Stimulated activated CD4-positive, alpha-beta T cell treated with anti-CD3 and anti-CD28 coated beads, Interleukin-4, amount 100 ng/mL, for 1 hour (primary cell): ENCODE results near the gene CHRNB2.

Experiments used
- DNase-seq: peaks from one replicate; pipeline ENCODE4 v3.0.0-alpha.2; 2020

Gene CHRNB2

DNA sequence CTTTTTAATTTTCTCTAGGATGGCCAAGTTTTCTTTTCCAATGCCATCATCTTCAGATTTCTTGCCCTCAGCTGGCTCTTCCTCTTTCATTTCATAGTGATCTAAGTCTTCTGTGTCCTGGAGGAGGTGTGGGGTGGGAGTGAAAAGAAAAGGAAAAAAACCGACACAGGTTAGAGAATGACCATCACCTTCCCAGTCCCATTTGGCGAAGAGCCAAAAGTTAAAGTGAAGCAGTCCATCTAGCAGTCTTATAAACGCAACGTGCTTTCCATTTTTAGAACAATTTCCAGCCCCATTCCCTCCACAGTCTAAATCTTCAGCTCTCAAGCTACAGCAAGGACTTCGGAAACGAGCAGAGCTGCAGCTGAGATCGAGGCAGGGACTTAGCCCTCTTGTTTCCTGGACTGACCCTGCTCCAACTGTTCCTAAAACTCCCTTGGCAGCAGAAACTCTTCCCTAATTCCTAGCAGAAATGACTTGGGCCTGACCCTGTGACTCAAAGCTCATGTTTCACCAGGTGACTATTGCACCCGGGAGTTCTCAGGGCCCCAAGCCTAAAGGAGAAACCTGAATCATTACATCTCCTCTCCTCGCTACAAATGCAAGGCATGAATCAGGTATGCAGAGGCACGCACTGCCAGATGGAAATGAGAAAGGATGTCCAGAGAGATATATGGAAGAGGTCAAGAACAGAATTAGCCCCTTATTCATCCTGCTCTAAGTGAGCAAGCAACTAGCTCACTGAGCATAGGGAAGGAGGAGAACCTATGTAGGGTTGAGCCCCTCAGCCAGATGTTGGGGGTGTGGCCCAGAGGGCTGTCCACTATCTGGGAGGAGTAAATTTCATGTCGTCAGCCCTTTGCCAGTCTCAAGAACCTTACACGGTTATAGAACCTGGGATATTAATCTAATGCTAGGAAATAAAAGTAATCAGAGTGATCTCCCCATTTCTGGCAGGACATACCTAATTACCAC, 14.2 kb upstream of the CHRNB2 start:
- no peak for DNase-seq

DNA sequence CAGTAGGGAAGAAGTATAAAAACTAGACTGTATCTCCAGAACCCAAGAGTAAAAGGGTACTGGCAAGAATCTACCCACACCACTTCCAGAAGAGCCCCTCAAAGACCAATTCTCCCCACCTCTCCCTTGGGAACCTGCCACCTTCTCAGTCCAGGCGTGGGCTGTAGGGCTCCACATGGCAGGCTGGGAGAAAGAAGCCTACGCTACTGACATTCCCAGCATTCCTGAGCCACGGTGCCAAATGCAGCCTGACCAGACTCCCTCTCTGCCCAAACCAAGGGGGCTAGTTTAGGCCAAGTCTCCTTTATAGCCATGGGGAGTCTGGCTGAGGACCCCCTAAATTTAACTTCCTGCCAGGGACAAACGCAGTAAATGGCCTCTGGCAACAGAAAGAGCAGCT, 11.2 kb upstream of the CHRNB2 start:
- DNase-seq, result no peak

DNA sequence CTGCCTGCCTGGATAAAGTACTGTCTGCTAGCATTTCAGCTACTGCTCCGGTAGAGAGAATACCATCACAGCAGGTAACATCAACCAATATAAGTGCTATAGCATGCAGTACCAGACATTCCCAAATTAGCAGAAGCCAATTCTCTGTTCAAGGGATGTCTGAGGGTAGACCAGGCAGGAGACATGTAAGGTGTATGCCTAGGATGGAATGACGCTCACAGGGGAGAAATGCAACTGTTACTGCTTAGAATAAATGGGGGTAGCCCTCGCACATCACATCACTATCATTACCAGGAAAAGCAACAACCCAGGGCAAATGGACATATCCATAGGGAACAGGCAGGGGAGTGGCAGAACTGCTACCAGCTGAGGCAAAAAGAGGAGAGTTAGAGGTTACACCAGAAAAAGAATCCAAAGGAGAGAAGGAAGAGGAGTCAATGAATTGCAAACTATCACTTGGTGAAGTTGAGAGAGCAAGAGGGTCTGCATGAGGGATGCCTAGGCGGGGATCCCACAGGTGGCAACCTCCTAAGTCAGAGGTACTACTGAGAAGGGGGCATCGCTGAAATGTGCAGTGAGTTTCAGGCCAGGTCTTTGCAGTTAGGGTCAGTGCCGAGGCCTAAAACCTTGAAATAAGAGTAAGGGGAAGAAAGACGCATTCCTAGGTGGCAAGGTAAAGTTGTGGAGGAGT, 10.2 kb upstream of the CHRNB2 start:
- DNase-seq, result no peak

DNA sequence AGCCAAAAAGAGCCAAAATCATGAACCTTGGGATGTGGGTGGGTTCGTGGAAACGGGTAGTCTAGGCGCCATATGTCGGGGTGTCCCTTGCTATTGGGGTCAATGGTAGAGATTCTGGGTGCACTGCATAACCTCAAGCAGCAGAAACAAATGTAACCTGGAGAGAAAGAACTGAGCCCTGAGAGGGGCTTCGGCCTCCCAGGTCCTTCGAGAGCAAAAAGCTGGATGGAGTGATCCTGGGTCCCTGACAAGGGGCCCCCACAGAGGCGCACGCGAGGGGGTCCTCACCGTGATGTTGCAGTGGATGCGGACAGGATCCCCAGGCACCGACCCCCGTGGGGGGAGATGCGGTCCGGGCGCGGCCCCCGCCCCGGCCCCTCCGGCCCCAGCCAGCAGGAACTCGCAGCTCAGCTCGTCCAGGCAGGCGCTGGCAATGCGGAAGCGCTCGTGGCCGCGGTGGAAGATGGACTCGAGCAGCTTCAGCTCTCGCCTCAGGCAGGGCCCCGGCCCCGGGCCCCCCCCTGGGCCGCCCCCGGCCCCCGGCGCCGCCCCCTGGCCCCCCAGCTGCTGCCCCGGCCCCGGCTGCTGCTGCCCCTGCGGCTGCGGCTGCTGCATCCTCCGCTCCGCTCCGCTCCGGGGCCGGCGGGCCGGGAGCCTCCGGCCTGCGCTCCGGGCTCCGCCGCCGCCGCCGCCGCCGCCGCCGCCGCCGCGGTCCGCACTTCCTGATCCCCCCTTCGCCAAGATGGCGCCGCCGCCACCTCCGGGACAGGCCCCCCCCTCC, 9.4 kb upstream of the CHRNB2 start, which contains the start of gene UBE2Q1:
Gene UBE2Q1, minus strand, starts transcription at position 724 of the 781 bp plus-strand sequence. Its CDS starts 109 bp downstream, at position 615.
- peak; percentile 28 for DNase-seq

DNA sequence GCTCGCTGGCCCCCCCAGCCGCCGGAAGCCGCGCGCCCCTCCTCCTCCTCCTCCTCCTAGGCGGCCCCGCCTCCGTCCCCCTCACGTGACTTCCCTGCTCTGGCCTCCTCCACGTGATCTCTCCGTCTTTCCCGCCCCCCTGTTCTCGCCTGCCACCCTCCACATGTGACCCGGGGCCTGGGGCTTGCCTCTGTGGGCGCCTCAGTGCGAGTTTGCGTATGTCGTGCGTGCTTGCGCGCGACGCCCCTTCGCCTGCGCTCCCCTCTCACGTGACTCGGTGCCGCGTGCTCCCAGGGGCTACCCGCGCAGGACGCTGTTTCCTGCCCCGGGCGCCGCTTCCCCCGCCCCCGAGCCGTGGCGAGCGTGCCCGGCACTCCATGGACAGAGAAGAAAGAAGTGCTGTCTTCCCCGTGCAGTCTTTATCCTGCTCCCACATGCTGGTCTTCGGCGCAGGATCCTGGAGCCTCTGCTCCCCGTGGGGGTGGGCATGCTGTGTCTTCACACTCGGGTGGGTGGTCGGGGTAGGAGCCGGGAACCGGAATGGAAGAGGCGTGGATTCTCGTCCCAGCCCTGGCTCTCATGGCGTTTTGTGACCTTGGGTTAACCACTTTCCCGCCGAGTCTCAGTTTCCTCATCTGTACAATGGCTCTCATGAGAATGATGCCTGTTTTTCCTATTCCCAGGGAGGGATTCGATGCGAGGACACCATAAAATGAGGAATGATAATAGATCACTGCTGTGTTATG, 8.7 kb upstream of the CHRNB2 start:
- DNase-seq, result peak; percentile 99

DNA sequence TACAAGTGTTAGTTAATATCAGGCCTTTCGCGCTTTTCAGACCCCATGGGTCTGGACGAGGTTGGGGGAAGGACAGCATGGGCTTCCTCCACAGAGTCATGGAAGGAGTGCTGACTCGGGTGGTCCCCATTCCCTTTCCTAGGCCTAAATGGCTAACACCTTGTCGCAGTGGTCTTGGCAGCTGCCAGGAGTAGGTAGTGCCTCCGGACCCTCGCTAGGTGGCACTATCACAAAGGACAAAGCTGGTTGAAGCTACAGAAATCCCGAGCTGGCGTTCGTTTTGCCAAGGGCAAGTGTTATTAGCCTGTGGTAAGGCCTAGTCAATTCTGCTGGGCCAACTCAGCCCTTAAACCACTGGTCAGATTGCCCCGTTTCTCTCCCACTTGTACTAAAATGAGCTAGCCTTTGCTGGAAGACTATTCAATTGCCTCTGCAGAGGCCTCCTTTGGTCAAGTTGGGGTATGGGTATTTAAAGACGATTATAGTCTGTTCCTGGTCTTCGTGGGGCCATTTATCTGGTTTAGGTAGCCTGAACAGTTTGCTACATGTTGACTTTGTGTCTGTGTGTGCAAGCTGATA, 8.0 kb upstream of the CHRNB2 start:
- peak; percentile 72 for DNase-seq

DNA sequence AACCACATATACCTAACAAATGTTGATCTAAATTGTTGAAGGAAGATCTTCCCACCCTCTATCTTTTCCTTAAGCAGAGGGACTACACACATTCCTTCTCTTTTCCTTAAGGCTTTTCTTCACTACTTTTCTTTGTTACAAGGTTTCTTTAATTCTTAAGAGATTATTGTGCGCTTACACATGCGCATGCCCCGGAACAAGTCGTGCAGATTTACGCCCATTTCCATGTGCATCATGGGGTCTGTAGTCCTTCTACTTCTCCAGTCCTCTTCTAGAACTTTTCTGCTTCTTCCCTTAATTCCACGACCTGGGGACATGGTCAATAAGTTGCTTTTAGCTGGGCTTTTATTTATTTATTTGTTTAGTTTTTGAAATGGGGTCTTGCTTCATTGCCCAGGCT, 1.7 kb upstream of the CHRNB2 start:
- no peak for DNase-seq

DNA sequence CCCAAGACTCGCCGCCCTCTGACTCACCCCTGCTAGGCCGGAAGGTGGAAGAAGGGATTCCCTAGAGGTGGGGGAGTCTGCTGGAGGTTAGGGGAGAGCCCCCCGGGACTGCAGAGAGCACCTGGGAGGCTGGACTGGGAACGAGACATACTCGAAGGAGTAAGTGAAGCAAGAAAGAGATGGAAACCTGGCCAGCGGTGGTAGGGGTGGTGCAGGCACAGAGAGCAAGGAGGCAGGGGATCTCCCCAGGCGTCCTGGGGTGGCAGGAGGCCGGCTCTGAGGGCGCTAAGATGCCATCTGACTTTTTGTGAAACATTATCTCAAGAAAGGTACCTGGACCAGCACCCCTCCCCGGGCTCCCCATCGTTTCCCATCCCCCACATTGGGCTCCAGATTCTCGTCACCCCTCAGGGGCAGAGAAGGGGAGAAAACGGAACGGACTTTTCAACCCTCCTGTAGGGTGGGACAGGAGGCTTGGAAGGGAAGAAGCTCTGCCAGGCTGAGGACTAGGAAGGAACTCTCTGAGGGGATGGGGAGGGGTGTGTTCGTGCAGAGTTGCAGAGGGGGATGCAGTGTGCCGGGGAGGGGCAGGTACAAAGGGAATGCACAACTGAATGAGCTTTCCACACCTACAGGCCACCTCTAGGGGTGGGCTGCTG, 708 bp downstream of the CHRNB2 start:
- DNase-seq, result no peak

DNA sequence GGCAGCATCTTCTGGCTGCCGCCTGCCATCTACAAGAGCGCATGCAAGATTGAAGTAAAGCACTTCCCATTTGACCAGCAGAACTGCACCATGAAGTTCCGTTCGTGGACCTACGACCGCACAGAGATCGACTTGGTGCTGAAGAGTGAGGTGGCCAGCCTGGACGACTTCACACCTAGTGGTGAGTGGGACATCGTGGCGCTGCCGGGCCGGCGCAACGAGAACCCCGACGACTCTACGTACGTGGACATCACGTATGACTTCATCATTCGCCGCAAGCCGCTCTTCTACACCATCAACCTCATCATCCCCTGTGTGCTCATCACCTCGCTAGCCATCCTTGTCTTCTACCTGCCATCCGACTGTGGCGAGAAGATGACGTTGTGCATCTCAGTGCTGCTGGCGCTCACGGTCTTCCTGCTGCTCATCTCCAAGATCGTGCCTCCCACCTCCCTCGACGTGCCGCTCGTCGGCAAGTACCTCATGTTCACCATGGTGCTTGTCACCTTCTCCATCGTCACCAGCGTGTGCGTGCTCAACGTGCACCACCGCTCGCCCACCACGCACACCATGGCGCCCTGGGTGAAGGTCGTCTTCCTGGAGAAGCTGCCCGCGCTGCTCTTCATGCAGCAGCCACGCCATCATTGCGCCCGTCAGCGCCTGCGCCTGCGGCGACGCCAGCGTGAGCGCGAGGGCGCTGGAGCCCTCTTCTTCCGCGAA, 3.8 kb downstream of the CHRNB2 start:
- no peak for DNase-seq

DNA sequence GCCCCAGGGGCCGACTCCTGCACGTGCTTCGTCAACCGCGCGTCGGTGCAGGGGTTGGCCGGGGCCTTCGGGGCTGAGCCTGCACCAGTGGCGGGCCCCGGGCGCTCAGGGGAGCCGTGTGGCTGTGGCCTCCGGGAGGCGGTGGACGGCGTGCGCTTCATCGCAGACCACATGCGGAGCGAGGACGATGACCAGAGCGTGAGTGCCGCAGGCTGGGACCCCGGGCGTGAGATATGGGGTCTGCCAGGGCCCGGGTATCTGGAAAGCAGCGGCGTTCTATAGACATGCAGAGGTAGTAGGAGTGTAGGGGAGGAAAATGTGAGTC, 4.3 kb downstream of the CHRNB2 start:
- DNase-seq, result no peak

DNA sequence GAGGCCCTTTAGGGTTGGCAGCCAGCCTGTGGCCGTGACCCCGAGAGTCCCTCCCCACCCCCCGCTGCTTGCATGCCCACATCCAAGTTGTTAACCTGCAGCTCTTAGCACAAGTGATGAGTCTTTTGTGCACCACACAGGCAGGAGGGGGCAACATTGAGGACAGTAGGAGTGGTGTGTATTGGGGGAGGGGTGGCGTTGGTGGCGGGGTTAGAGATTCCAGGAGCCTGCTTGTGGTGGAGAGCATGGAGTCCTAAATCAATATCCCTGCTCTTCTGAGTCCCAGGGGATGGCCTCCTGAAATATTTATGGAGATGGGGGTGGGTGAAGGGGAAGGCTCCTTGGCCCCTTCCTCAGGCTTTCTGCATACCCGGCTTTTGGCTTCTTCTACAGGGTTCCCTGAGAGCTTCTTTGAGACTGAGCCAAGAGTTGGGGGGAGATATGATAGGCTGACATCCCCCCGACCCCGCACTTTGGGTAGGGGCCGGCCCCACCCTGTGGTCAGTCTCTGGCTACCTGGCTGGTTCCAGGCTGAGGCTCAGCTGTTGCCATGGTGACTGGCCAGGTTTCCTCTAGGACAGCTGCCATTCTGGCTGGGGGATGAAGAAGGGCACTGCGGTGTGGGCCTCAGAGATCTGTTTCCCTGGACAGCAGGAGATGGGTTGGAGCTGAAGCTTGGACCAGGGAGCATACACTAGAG, 5.0 kb downstream of the CHRNB2 start:
- DNase-seq, result no peak

DNA sequence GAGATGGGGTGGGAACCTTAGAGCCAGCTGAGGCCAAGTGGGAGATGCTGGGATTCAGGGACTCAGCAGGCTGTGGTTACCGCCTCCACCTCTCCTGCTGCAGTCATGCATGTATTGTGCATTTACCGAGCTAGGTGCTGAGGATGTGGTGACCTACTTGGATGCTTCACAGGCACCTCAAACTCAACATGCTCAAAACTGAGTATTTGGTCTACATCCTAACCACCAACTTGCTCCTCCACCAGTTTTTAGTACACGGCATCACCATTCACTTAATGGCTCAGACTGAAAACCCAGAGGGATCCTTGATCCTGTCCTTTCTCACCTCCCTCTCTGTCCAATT, 5.6 kb downstream of the CHRNB2 start:
- DNase-seq, result no peak

DNA sequence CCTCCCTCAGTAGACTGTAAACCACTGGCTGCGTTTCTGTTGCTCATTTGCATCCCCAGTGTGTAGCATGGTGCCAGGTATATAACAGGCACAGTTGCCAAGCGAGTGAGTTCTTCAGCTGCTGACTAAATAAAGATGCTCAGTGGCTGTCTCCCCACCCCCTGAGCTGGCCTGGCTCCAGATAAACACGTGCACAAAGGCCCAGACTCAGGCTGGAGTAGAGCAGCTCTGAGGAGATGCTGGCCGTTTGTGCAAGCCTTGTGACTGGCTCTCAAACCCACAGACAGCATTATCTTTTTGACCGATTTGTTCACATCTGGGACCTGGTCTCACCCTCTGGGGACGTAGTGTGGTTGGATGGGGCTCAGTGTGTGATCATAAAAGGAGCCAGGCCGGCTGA, 7.1 kb downstream of the CHRNB2 start:
- DNase-seq, result no peak

DNA sequence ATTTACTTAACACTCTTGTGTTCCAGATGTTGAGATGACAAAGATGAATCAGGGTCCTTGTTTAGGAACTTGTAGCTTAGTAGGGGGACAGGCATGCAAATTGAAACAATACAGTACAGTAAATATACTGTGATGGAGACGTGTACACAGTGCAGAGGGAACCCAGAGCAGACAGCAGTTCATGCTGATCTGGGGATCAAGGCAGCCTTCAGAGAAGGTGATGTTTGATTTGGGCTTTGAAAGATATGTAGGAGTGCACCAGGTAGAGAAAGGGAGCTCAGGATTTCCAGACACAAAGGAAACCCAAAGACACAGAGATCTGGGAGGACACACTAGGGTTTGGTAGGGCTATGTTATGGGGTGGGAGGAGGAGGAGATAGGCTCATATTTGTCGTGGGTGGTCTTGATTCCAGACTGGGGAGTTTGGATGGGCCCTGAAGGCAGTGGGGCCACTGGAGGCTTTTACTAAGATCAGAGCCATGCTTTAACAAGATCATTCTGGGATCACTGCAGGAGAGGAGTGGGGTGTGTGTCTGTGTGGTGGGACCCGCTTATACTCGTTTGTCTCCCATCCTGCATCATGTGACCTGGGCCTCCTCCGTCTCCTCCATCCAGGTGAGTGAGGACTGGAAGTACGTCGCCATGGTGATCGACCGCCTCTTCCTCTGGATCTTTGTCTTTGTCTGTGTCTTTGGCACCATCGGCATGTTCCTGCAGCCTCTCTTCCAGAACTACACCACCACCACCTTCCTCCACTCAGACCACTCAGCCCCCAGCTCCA, 7.8 kb downstream of the CHRNB2 start:
- DNase-seq, result no peak

DNA sequence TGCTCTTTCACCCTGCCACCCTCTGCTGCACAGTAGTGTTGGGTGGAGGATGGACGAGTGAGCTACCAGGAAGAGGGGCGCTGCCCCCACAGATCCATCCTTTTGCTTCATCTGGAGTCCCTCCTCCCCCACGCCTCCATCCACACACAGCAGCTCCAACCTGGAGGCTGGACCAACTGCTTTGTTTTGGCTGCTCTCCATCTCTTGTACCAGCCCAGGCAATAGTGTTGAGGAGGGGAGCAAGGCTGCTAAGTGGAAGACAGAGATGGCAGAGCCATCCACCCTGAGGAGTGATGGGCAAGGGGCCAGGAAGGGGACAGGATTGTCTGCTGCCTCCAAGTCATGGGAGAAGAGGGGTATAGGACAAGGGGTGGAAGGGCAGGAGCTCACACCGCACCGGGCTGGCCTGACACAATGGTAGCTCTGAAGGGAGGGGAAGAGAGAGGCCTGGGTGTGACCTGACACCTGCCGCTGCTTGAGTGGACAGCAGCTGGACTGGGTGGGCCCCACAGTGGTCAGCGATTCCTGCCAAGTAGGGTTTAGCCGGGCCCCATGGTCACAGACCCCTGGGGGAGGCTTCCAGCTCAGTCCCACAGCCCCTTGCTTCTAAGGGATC, 8.5 kb downstream of the CHRNB2 start:
- no peak for DNase-seq

DNA sequence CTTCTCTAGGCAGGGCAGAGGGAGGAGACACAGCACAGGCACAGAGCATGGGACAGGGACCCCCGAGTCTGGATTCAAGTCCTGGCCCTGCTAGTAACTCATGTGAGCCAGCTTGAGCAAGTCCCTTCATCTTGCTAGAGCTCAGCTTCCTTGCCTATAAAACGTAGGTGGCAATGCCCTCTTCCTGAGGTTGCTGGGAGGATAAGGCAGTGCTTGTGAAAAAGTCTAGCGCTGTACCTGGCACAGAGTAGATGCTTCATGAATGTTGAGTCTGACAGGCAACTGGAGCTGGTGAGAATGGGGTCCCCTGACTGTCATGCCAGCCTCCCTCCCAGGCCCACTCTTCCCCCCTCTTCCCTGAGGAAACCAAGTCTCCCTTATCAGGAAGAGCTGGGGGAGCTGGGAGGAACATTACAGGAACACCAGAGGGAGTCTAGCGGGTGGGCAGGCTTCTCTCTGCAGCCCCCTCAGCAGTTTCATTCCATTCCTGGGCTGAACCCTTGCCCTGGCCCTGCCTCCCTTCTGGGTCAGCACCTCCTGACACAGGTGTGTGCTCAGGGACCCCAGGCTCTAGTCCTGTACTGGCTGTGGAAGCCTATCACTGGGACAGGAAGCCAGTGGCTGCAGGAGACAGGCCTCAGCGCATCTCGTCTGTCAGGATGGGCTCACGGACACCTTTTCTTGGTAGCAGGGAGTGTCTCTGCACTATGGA, 9.9 kb downstream of the CHRNB2 start:
- DNase-seq, result no peak

DNA sequence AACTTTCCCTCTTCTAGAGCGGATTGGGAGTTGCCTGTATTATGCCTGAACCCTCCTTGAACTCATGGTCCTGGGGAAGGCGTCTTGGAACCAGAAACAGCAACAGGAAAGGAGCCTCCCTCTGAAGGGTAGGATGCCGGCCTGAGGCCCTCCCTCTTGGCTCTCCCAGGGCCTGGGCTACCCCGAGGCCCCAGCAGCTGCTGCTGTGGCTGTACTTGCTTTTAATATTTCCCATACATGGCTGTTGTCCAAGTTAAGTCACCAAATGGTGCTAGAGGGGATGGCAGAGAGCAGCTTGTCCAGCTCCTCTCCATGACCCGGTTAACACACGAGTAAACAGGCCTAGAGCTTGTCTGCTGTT, 10.5 kb downstream of the CHRNB2 start:
- no peak for DNase-seq

DNA sequence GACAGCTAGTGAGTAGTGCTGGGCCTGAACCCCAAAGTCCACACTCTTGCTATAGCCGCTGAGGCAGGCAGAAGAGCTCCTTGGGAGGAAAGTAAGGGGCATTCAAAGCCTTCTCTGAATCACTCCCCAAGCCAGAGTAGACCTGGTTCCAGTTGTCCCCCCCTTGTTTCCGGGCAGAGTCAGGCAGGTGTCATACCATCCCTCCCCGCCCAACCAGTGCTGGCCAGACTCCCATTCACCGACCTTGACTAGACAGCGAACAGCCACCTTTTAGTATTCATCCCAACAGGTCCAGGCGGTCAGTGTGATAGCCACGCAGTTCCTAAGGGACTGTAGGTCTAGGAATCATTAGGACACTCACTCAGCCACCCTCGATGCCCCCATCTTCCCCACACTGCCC, 11.8 kb downstream of the CHRNB2 start:
- DNase-seq, result no peak

DNA sequence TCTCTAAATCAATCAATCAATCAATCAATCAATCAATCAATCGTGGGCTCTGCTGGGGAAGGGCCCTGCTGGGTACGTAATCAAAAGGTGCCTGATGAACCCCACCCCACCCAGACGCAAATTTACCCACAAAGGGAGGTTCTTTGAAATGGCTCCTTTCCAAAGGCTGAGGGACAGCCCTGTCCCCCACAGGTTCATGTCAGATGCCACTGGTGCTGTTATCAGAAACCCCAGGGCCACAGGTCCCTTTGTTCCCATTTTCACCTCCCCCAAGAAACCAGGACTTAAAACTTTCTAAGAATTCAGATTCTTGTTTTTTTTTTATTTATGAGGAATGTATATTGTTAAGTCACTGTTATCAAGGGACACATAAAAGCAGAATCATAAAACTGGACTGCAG, 14.2 kb downstream of the CHRNB2 start:
- no peak for DNase-seq
